GM12892 (cell line): ENCODE measurements around the gene KCNMA1.

ENCODE experiments used
- POLR2A ChIP-seq: IDR thresholded peaks from 2 replicates; pipeline ENCODE4 v1.6.1; 2011; ENCODE audit warnings: low read depth, low read length, control low read depth
- POLR2AphosphoS5 ChIP-seq: IDR thresholded peaks from 2 replicates; pipeline ENCODE4 v1.6.1; 2011; ENCODE audit warnings: low read depth, low read length, control low read depth
- TAF1 ChIP-seq: IDR thresholded peaks from 2 replicates; pipeline ENCODE4 v1.6.1; 2011; ENCODE audit warnings: low read depth, mild to moderate bottlenecking, control low read depth, low read length, borderline replicate concordance

DNA sequence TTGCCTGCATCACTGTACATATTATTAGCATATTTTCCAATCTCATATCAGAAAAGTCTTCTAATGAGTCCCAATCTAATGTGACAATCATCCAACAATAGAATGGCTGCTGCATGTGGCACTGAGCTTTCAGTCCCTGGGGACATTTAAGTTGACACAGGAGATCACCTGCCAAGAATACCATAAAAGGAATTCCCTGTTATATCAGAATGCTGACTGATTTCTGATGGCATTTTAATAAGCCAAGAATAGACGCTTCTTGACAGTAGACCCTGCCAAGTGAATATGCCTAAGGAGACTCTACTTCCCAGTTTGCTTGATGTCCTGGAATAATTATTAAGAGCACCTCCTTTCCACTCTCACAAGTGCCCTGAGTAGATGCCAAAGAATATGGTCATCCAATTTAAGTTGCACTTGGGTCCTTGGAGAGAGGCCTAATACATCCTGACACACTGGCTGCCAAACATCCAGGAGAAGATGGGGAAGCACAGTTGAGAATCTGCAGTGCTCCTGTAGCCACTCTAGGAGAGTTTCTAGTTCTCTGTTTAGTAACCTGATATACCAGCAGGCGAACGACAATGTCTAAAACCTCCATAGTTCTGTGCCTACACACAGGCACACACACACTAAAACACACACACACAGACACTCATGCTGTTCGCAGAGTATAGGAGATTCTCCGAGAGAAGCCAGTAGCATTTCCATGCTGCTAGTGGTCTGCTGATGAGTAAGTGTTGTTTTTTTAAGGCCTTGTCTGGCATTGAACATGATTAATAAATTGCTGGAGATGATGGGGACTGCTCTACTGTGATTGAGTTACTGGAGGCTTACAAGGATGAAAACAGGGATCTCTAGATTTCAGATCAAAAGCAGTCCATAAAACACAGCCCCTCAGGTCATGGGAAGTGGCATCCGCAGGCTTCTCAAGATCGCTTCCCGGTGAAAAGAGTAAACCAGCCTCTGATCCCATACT lies 369.6 kb downstream of the KCNMA1 start:
- no peak for TF ChIP-seq POLR2AphosphoS5
- no peak for TF ChIP-seq POLR2A
- TF ChIP-seq TAF1, result no peak
